Measurements from ENCODE around the gene AHDC1. TPM values are rescaled to one million over a fixed set of nuclear protein-coding genes. Genes with fewer than 3 reads are reported as not detected.
A peak's percentile ranks its signal among the peaks of the same experiment; 100 is the strongest.
"Not testable (repeated sequence)": the region's sequence is repeated elsewhere in the genome, so short reads cannot be mapped to it uniquely, and the experiment has no call there.

The AHDC1 gene
- total RNA-seq, 4 donors from 2014 or later, result 7.5 to 12.9 (median 8.2) TPM

DNA sequence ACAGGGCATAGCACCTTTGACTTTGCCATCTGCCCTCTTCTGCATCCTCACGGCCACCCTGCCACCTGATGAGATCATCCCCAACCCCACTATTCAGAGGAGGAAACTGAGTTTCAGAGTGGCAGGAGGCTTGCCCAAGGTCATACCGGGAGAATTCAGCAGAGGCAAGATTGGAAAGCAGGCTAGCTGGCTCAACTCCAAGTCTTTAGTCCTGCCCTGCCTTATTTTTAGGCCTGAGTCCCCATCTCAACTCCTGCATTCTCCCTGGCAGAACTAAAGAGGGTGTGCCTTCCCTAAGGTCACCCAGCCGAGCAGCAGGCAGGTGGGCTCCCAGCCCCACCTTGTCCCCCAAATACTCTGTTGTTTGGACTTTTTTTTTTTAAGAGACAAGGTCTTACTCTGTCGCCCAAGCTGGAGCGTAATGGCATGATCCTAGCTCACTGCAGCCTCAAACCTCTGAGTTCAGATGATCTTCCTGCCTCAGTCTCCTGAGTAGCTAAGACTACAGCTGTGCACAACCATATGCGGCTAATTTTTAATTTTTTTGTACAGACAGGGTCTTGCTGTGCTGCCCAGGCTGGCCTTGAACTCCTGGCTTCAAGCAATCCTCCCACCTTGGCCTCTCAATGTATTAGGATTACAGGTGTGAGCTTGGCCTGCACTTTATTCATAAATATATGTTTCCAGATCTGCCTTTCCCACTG, 44.8 kb upstream of the AHDC1 start:
- TF ChIP-seq, protein P1, sequence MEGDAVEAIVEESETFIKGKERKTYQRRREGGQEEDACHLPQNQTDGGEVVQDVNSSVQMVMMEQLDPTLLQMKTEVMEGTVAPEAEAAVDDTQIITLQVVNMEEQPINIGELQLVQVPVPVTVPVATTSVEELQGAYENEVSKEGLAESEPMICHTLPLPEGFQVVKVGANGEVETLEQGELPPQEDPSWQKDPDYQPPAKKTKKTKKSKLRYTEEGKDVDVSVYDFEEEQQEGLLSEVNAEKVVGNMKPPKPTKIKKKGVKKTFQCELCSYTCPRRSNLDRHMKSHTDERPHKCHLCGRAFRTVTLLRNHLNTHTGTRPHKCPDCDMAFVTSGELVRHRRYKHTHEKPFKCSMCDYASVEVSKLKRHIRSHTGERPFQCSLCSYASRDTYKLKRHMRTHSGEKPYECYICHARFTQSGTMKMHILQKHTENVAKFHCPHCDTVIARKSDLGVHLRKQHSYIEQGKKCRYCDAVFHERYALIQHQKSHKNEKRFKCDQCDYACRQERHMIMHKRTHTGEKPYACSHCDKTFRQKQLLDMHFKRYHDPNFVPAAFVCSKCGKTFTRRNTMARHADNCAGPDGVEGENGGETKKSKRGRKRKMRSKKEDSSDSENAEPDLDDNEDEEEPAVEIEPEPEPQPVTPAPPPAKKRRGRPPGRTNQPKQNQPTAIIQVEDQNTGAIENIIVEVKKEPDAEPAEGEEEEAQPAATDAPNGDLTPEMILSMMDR (IDR thresholded peaks at IDR 0.05), result no peak
- ATAC-seq (ENCODE audit: low FRiP score) (no peak), DNase-seq (ENCODE audit: low spot score) (no peak)

DNA sequence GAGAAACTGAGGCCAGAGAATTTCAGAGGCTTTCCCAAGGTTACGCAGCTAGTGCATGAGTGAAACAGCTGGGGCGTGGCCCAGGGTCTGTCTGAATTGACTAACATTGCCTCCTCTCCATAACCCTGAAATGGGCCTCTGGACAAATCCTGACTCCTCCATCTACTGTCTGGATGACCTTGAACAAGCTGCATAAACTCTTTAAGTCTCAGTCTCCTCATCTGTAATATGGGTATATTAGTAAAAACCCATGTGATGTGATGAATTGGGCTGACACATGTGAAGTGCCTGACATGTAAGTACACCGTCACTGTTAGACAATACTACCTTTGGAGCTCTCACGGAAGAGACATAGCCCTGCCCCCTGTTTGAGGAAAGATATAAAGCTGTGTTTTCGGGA, 43.4 kb upstream of the AHDC1 start:
- ATAC-seq (ENCODE audit: low FRiP score), result no peak
- TF ChIP-seq, protein P1 (IDR thresholded peaks at IDR 0.05), result no peak
- DNase-seq (ENCODE audit: low spot score), result no peak

DNA sequence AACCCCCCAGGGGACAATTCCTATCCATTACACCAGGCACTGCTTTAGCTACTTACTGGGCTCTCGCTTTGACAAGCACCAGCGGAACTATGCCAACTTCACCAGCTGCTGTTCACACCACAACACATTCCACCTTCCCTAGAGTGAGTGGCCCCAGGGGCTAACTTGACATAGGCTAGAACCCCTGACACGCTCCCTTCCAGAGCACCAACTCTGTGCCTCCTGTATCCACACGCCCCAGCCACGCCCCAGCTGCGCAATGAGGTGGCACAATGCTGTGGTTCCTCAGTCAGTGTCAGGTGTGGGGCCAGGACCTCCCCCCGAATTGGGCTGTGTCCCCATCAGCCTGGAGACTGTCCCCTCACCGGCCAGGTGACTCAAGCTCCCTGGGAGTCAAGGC, 42.7 kb upstream of the AHDC1 start:
- DNase-seq (ENCODE audit: low spot score) (no peak), ATAC-seq (ENCODE audit: low FRiP score) (no peak)
- TF ChIP-seq, protein P1 (IDR thresholded peaks at IDR 0.05), result no peak

- TF ChIP-seq, protein P1 (IDR thresholded peaks at IDR 0.05), result no peak
- DNase-seq (ENCODE audit: low spot score) (no peak), ATAC-seq (ENCODE audit: low FRiP score) (no peak)
Measured at GRCh38 chr1:27645071-27645415, 41.1 kb upstream of the AHDC1 start.

GRCh38 chr1:27644369-27645070, 40.6 kb upstream of the AHDC1 start:
- TF ChIP-seq, protein P1 (IDR thresholded peaks at IDR 0.05), result no peak
- DNase-seq (ENCODE audit: low spot score) (no peak), ATAC-seq (ENCODE audit: low FRiP score) (no peak)

GRCh38 chr1:27643600-27644368, 39.8 kb upstream of the AHDC1 start:
- DNase-seq (ENCODE audit: low spot score) (no peak), ATAC-seq (ENCODE audit: low FRiP score) (peak; percentile 43)
- TF ChIP-seq, protein P1 (IDR thresholded peaks at IDR 0.05), result peak in 1 of 3 donors; percentile 25

GRCh38 chr1:27640514-27640913, 36.6 kb upstream of the AHDC1 start:
- ATAC-seq (ENCODE audit: low FRiP score); DNase-seq (ENCODE audit: low spot score): not testable (repeated sequence)
